Esophagus squamous epithelium (tissue), 5 donors: ENCODE measurements around the gene ABR. TPM values are rescaled to one million over a fixed set of nuclear protein-coding genes. Genes with fewer than 3 reads are reported as not detected.

ENCODE experiments used
- DNase-seq: peaks from one replicate; lab custom pipeline; 2025; lab: John Stamatoyannopoulos, UW
- H3K27ac ChIP-seq, 4 donors: fragments of 200-600 bp; sonication (generic); one replicate each; pipeline ENCODE4 v1.5.1; 2016 to 2019; ENCODE audit warnings: mild to moderate bottlenecking in 1 of 4
- H3K27me3 ChIP-seq, 4 donors: fragments of 200-600 bp; sonication (generic); 1 replicate in 3 of 4; 2 replicates in 1 of 4; pipeline versions ENCODE4 v1.5.1 to v1.6.0; 2017 to 2021; ENCODE audit warnings: antibody characterized with exemption in 1 of 4
- H3K36me3 ChIP-seq, 3 donors: fragments of 200-600 bp; sonication (generic); one replicate each; pipeline ENCODE4 v1.5.1; 2016 to 2019
- H3K4me1 ChIP-seq, 3 donors: fragments of 200-600 bp; sonication (generic); one replicate each; pipeline ENCODE4 v1.5.1; 2017 to 2019
- H3K4me3 ChIP-seq, 4 donors: fragments of 200-600 bp; sonication (generic); 1 replicate in 3 of 4; 2 replicates in 1 of 4; pipeline ENCODE4 v1.5.1; 2016 to 2019; ENCODE audit warnings: mild to moderate bottlenecking in 2 of 4, moderate library complexity in 1 of 4
- H3K9me3 ChIP-seq, 3 donors: fragments of 200-600 bp; sonication (generic); one replicate each; pipeline ENCODE4 v1.5.1; 2016 to 2019
- CTCF ChIP-seq, 6 experiments: fragments of 450-650 bp in 4 of 6; fragments of 200-600 bp in 2 of 6; sonication (generic) in 2 of 6; IDR thresholded peaks; one replicate each; pipeline ENCODE4 v1.5.1; 2016 to 2019; ENCODE audit warnings: antibody characterized with exemption in 6 of 6, mild to moderate bottlenecking in 4 of 6, moderate library complexity in 4 of 6
- POLR2A ChIP-seq, 4 donors: fragments of 450-650 bp; IDR thresholded peaks; one replicate each; pipeline ENCODE4 v1.6.1; 2017; ENCODE audit warnings: antibody characterized with exemption in 4 of 4, mild to moderate bottlenecking in 4 of 4, moderate library complexity in 3 of 4
- WGBS, 2 donors: methylation state at CpG; one replicate each; pipeline ENCODE4 v1.1.5; 2018; 5-methylcytosine and 5-hydroxymethylcytosine counted together
- intact Hi-C: fragments of 100-400 bp; cut with DNase I; formaldehyde crosslinking; loops from one replicate; pipeline ENCODE4 v1.15.0; 2022
- total RNA-seq, 4 donors: library from RNA; depleted of rRNA; stranded (reverse); fragments of >200 nt; gene quantifications; one replicate each; pipeline ENCODE4 v1.1.0, GENCODE V29; 2016
- donor health status: DM: yes; HTN: yes; CAD: no.

ABR gene
- total RNA-seq, 4 donors from 2014 or later = 62.1 to 248 (median 75.5) TPM

GRCh38 chr17:1116602-1117001 is 63.2 kb downstream of the ABR start:
- no peaks in the 10 kb centered on the region for H3K36me3 ChIP-seq
- no peak overlapping the region for H3K27ac ChIP-seq
- H3K27me3 ChIP-seq = no peaks in the 10 kb centered on the region
- H3K4me3 ChIP-seq = no peak overlapping the region
- H3K9me3 ChIP-seq = no peaks in the 10 kb centered on the region
- no peak for DNase-seq
- TF ChIP-seq CTCF (IDR thresholded peaks at IDR 0.05) = no peak
- intact Hi-C loops = no loop called here
- WGBS, 2 donors = 60 to 63% methylated on average over 7 to 9 of the region's 12 CpGs
- H3K4me1 ChIP-seq = peaks cover 14 to 33% (median 23%) of the 10 kb centered on the region in 3 donors

GRCh38 chr17:1112875-1113274 is 66.9 kb downstream of the ABR start:
- H3K4me1 ChIP-seq = peaks cover 44 to 66% (median 45%) of the 10 kb centered on the region in 3 donors
- no peaks in the 10 kb centered on the region for H3K27me3 ChIP-seq
- no peak overlapping the region for H3K4me3 ChIP-seq
- no peak for DNase-seq
- 79 to 89% methylated on average over 9 to 10 of the region's 10 CpGs for WGBS, 2 donors
- H3K9me3 ChIP-seq = no peaks in the 10 kb centered on the region
- no peak for TF ChIP-seq POLR2A (IDR thresholded peaks at IDR 0.05)
- TF ChIP-seq CTCF (IDR thresholded peaks at IDR 0.05) = no peak
- peak overlapping the region in 1 of 4 donors; percentile 96 for H3K27ac ChIP-seq
- no peaks in the 10 kb centered on the region for H3K36me3 ChIP-seq
- intact Hi-C loops = no loop called here

- intact Hi-C loops = no loop called here
- peak overlapping the region; percentile 89 to 96 (median 93) for H3K27ac ChIP-seq
- H3K36me3 ChIP-seq = no peaks in the 10 kb centered on the region
- no peaks in the 10 kb centered on the region for H3K27me3 ChIP-seq
- H3K4me1 ChIP-seq = peaks cover 50 to 77% (median 53%) of the 10 kb centered on the region in 3 donors
- H3K9me3 ChIP-seq = no peaks in the 10 kb centered on the region
- 80 to 81% methylated on average over 16 to 20 of the region's 22 CpGs for WGBS, 2 donors
- TF ChIP-seq POLR2A (IDR thresholded peaks at IDR 0.05) (no peak), CTCF (IDR thresholded peaks at IDR 0.05) (no peak)
- no peak overlapping the region for H3K4me3 ChIP-seq
- DNase-seq = no peak
Observed at GRCh38 chr17:1111599-1112443, 68.0 kb downstream of the ABR start.

GRCh38 chr17:1110862-1111598 is 68.8 kb downstream of the ABR start:
- Histone ChIP-seq H3K36me3 (no peaks in the 10 kb centered on the region), H3K9me3 (no peaks in the 10 kb centered on the region), H3K4me1 (peaks cover 49 to 78% (median 53%) of the 10 kb centered on the region in 3 donors), H3K4me3 (no peak overlapping the region), H3K27ac (peak overlapping the region; percentile 89 to 96 (median 93)), H3K27me3 (no peaks in the 10 kb centered on the region)
- TF ChIP-seq POLR2A (IDR thresholded peaks at IDR 0.05) (no peak), CTCF (IDR thresholded peaks at IDR 0.05) (no peak)
- no peak for DNase-seq
- intact Hi-C loops = no loop called here
- WGBS, 2 donors = 33 to 53% methylated on average over 14 to 15 of the region's 19 CpGs

- no peaks in the 10 kb centered on the region for H3K27me3 ChIP-seq
Observed at GRCh38 chr17:1110541-1110861, 69.3 kb downstream of the ABR start.

More at GRCh38 chr17:1110541-1110861, 69.3 kb downstream of the ABR start:
- H3K9me3 ChIP-seq = no peaks in the 10 kb centered on the region
- H3K4me1 ChIP-seq = peaks cover 44 to 78% (median 51%) of the 10 kb centered on the region in 3 donors
- intact Hi-C loops = no loop called here
- no peak overlapping the region for H3K4me3 ChIP-seq
- TF ChIP-seq POLR2A (IDR thresholded peaks at IDR 0.05) = no peak
- no peak for TF ChIP-seq CTCF (IDR thresholded peaks at IDR 0.05)
- H3K36me3 ChIP-seq = no peaks in the 10 kb centered on the region
- H3K27ac ChIP-seq = peak overlapping the region; percentile 89 to 96 (median 93)
- no peak for DNase-seq
- WGBS, 2 donors = 55 to 71% methylated on average over 1 to 2 of the region's 3 CpGs
